Endothelial cell (in vitro differentiated cells): ENCODE measurements around the gene RPGRIP1. TPM values are rescaled to one million over a fixed set of nuclear protein-coding genes. Genes with fewer than 3 reads are reported as not detected.

Source experiments
- DNase-seq: peaks from one replicate; pipeline ENCODE4 v3.0.0; 2021; ENCODE audit warnings: low spot score
- H3K27ac Mint-ChIP-seq: one replicate; pipeline ENCODE4 v1.8.0; 2021; ENCODE audit warnings: mixed read lengths, inconsistent platforms; ENCODE audit not compliant: unreplicated experiment
- H3K27me3 Mint-ChIP-seq: one replicate; pipeline ENCODE4 v1.8.0; 2021; ENCODE audit warnings: mild to moderate bottlenecking, moderate library complexity, mixed read lengths, inconsistent platforms; ENCODE audit not compliant: unreplicated experiment
- H3K36me3 Mint-ChIP-seq: one replicate; pipeline ENCODE4 v1.8.0; 2021; ENCODE audit warnings: mild to moderate bottlenecking, low read depth, mixed read lengths, inconsistent platforms; ENCODE audit not compliant: unreplicated experiment
- H3K4me1 Mint-ChIP-seq: one replicate; pipeline ENCODE4 v1.8.0; 2021; ENCODE audit warnings: mild to moderate bottlenecking, mixed read lengths, inconsistent platforms; ENCODE audit not compliant: unreplicated experiment
- H3K4me3 Mint-ChIP-seq: one replicate; pipeline ENCODE4 v1.8.0; 2021; ENCODE audit warnings: mild to moderate bottlenecking, mixed read lengths, inconsistent platforms; ENCODE audit not compliant: unreplicated experiment
- H3K9me3 Mint-ChIP-seq: one replicate; pipeline ENCODE4 v1.8.0; 2021; ENCODE audit warnings: mixed read lengths, inconsistent platforms; ENCODE audit not compliant: unreplicated experiment
- CTCF ChIP-seq: fragments of 200-600 bp; sonication (generic); IDR thresholded peaks from one replicate; pipeline ENCODE4 v1.5.0; 2021; ENCODE audit warnings: antibody characterized with exemption; ENCODE audit not compliant: unreplicated experiment
- total RNA-seq: library from RNA; stranded (reverse); fragmentation: NEBNext Ultra II Directional; extraction: Animal tissue kit (Norgen Biotek cat#: 25700); gene quantifications from one replicate; pipeline ENCODE4 v1.2.1, GENCODE V29; 2021; ENCODE audit not compliant: unreplicated experiment

The RPGRIP1 gene
- total RNA-seq, 1 donor from 2014 or later = 1.5 TPM

DNA sequence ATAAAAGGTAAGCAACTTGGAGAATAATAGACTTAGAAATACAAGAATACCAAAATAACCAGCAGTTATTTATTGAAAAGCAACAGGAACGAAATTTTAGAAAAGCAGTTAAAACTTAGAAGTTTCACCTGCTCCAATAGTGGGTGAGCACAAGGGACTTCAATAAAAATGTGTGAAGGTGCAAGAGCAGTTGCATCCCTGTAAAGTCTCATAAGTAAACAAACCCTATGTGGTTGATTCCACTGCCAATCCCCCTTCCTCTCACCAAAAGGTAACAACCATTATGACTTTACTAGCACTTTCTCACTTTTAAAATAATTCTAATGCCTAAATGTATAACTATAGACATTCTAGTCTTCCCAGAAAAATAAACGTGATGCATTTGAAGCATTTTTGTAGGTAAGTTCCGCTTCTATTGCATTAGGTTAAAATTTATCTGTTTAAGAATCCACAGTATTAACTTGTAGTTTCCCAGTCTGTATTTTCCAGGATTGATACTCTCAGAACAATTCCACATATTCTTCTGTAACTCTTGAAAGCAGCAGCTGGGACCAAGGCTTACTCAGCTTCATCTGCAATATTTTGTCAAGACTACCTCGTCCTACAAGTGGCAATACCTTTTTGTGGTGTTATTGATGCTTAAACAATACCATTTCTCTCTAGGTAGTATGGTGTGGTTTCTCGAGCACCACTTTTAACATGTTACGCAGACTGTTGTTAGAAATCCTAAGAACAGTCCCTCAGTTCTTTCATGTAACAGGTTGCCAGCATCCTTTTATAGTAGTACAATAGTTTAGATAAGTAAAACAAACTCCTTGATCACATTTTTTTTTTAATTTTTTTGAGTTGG lies 42.7 kb upstream of the RPGRIP1 start:
- DNase-seq = no peak
- peaks cover 18% of the 10 kb centered on the region for H3K36me3 Mint-ChIP-seq
- no peaks in the 10 kb centered on the region for H3K9me3 Mint-ChIP-seq
- H3K27ac Mint-ChIP-seq = no peak overlapping the region
- no peak for TF ChIP-seq CTCF
- H3K4me1 Mint-ChIP-seq = peaks cover 6% of the 10 kb centered on the region
- H3K27me3 Mint-ChIP-seq = peaks cover 4% of the 10 kb centered on the region
- H3K4me3 Mint-ChIP-seq = no peak overlapping the region

GRCh38 chr14:21238823-21239518 lies 40.9 kb upstream of the RPGRIP1 start:
- peaks cover 10% of the 10 kb centered on the region for H3K36me3 Mint-ChIP-seq
- peaks cover 4% of the 10 kb centered on the region for H3K27me3 Mint-ChIP-seq
- H3K27ac Mint-ChIP-seq = peak overlapping the region; percentile 18
- no peaks in the 10 kb centered on the region for H3K9me3 Mint-ChIP-seq
- H3K4me3 Mint-ChIP-seq = no peak overlapping the region
- DNase-seq = no peak
- peaks cover 6% of the 10 kb centered on the region for H3K4me1 Mint-ChIP-seq
- no peak for TF ChIP-seq CTCF

- H3K36me3 Mint-ChIP-seq = peaks cover 12% of the 10 kb centered on the region
- H3K4me3 Mint-ChIP-seq = no peak overlapping the region
- TF ChIP-seq CTCF = no peak
- H3K27me3 Mint-ChIP-seq = peaks cover 4% of the 10 kb centered on the region
- no peaks in the 10 kb centered on the region for H3K9me3 Mint-ChIP-seq
- H3K4me1 Mint-ChIP-seq = peaks cover 3% of the 10 kb centered on the region
- no peak overlapping the region for H3K27ac Mint-ChIP-seq
- DNase-seq = no peak
These were observed 39.5 kb upstream of the RPGRIP1 start for GRCh38 chr14:21240417-21240816.

- Mint-ChIP-seq H3K36me3 (peaks cover 12% of the 10 kb centered on the region), H3K27me3 (peaks cover 4% of the 10 kb centered on the region), H3K9me3 (no peaks in the 10 kb centered on the region), H3K27ac (peak overlapping the region; percentile 18), H3K4me3 (no peak overlapping the region), H3K4me1 (peaks cover 3% of the 10 kb centered on the region)
- DNase-seq = no peak
- TF ChIP-seq CTCF = peak; percentile 62
These were observed 38.6 kb upstream of the RPGRIP1 start for GRCh38 chr14:21241218-21241819.

DNA sequence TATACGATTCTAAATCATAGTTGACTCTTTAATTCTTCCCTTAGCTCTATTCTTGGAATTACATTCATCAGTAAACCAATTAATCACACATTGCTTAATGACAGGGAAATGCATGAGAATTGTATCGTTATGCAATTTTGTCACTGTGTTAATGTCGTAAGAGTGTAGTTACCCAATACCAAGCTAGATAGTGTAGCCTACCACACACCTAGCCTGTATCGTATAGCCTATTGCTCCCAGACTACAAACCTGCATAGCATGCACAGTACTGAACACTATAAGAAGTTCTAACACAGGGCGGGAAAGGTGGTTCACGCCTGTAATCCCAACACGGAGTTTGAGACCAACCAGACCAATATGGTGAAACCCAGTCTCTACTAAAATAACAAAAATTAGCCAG lies 35.3 kb upstream of the RPGRIP1 start:
- H3K27ac Mint-ChIP-seq = no peak overlapping the region
- peaks cover 3% of the 10 kb centered on the region for H3K4me1 Mint-ChIP-seq
- H3K36me3 Mint-ChIP-seq = peaks cover 7% of the 10 kb centered on the region
- H3K9me3 Mint-ChIP-seq = no peaks in the 10 kb centered on the region
- no peak overlapping the region for H3K4me3 Mint-ChIP-seq
- DNase-seq = no peak
- peaks cover 4% of the 10 kb centered on the region for H3K27me3 Mint-ChIP-seq
- no peak for TF ChIP-seq CTCF
